Measurements from ENCODE around the gene PGAP6.
"Not testable (repeated sequence)": the region's sequence is repeated elsewhere in the genome, so short reads cannot be mapped to it uniquely, and the experiment has no call there.

The PGAP6 gene

DNA sequence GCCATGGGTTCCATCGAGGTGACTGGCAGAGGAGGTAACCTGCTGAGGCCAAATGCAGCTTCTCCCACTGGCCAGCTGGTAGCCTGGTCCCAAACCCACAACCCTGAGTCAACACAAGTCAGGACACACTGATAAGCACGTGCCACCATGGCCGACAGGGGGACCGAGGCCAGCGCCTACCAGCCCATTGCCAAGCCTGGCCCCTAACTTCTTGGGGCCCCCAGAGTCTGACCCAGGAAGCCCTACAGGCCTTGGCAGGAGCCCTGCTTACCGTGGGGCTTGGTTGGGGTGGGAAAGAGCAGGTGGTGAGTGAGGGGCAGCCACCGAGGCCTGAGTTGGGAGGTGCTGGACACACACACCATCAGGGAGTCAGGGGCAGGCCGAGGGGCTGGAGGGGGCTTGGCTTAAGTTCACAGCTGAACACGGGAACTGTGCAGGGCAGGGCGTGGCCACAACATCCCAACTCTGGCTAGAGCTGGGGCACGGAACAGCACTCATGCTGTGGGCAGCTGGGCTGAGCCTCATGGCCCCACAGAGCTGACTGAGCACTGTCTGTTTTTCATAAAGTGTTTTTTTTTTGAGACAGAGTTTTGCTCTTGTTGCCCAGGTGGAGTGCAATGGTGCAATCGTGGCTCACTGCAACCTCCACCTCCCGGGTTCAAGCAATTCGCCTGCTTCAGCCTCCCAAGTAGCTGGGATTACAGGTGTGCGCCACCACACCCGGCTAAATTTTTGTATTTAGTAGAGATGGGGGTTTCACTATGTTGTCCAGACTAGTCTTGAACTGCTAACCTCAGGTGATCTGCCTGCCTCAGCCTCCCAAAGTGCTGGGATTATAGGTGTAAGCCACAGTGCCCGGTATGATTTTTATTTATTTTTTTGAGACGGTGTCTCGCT lies 16.9 kb downstream of the PGAP6 start:
- no peak for DNase-seq (ENCODE audit: low read depth)

GRCh38 chr16:363766-364490 lies 17.9 kb downstream of the PGAP6 start:
- DNase-seq (ENCODE audit: low read depth), result no peak

- no peak for DNase-seq (ENCODE audit: low read depth)
These were observed 18.5 kb downstream of the PGAP6 start for GRCh38 chr16:363110-363765.

- DNase-seq (ENCODE audit: low read depth), result not testable (repeated sequence)
These were observed 19.1 kb downstream of the PGAP6 start for GRCh38 chr16:362702-362999.

GRCh38 chr16:361872-362701 lies 19.7 kb downstream of the PGAP6 start:
- peak; percentile 85 for DNase-seq (ENCODE audit: low read depth)

DNA sequence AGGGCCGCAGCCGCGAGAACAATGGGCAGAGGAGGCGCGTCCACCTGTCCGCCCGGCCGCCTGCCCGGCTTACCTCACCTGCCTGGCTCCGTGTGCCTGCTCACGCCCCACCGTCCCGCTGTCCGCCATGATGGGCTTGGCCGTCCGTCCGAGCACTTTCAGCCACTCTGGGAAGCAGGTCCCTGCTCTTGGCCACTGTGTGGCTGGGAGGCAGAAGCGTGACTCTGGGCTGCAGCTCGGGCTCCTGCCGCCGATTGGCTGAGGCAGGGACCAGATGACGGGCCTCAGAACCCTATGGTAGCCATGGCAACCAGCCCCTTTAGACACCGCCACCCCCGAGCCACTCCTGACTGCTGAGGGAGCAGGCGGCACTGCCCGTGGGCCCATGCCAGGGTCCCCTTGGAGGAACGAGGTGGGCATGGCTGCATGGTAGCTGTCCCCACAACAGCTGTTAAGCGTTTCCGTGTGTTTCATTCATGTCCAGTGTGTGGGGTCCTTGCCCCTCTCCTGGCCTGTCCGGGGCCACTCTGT lies 20.4 kb downstream of the PGAP6 start:
- no peak for DNase-seq (ENCODE audit: low read depth)

- no peak for DNase-seq (ENCODE audit: low read depth)
These were observed 21.0 kb downstream of the PGAP6 start for GRCh38 chr16:360698-361336.

GRCh38 chr16:359871-360697 lies 21.7 kb downstream of the PGAP6 start:
- DNase-seq (ENCODE audit: low read depth), result no peak

- DNase-seq (ENCODE audit: low read depth), result no peak
These were observed 22.6 kb downstream of the PGAP6 start for GRCh38 chr16:359067-359763.

DNA sequence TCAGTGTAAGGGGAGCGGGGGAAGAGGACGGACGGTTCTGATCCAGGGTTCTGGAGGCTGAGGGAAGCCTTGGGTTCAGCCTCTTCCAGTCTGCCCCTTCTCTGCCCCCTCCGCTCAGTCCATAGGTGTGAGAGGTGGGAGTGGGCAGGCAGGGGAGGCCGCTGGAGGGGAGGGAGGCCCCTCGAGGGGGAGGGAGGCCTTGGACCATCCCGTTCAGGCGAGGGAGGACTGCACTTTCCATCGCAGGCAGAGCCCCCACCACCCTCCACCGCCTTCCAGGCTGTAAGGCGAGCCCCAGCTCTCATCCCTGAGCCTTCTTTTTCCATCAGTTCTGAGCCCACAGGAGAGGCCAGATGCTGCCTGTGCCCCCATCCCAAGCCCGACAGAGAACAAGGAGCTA lies 25.0 kb downstream of the PGAP6 start:
- DNase-seq (ENCODE audit: low read depth), result no peak

- no peak for DNase-seq (ENCODE audit: low read depth)
These were observed 26.8 kb downstream of the PGAP6 start for GRCh38 chr16:354971-355461.

- no peak for DNase-seq (ENCODE audit: low read depth)
These were observed 27.4 kb downstream of the PGAP6 start for GRCh38 chr16:354291-354881.

GRCh38 chr16:353404-354290 lies 28.1 kb downstream of the PGAP6 start:
- DNase-seq (ENCODE audit: low read depth), result no peak

DNA sequence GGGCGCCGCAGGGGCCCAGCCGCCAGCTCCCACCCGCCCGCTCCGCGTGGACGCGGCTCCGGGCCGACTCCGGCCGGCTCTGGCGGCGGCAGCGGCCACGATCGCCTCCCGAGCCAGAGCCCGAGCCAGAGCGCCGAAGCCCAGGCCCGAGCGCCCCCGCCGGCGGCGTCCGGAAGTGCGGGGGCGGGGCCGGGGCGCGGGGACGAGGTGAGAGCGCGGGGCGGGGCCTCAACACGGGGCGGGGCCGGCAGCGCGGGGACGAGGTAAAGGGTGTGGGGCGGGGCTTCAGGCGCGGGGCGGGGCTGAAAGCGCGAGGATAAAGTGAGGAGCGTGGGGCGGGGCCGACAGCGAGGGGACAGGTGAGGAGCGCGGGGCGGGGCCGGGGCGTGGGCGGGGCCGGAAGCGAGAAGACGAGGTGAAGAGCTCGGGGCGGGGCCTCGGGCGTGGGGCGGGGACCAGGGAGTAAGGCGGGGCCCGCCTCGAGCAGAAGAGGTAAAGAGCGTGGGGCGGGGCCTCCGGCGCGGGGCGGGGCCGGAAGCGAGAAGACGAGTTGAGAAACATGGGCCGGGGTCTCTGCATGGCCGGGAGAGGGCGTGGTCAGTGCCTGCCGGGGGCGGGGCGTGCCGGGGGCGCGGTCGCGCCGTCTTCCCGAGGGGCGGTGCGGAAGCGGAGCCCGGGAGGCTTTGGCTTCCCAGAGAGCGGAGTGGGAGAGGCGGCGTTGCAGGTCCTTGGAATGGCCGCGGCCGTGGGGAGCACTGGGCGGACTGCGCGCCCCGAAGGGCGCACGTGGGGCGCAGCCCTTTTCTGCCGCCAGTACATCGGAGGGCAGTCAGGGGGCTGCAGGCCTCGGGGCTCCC lies 29.0 kb downstream of the PGAP6 start, which contains the start of gene AXIN1:
AXIN1 (minus strand) TSS at position 177 of the 857 bp plus-strand sequence. CDS start 5,698 bp downstream, outside the sequence.
- peak; percentile 95 for DNase-seq (ENCODE audit: low read depth)

DNA sequence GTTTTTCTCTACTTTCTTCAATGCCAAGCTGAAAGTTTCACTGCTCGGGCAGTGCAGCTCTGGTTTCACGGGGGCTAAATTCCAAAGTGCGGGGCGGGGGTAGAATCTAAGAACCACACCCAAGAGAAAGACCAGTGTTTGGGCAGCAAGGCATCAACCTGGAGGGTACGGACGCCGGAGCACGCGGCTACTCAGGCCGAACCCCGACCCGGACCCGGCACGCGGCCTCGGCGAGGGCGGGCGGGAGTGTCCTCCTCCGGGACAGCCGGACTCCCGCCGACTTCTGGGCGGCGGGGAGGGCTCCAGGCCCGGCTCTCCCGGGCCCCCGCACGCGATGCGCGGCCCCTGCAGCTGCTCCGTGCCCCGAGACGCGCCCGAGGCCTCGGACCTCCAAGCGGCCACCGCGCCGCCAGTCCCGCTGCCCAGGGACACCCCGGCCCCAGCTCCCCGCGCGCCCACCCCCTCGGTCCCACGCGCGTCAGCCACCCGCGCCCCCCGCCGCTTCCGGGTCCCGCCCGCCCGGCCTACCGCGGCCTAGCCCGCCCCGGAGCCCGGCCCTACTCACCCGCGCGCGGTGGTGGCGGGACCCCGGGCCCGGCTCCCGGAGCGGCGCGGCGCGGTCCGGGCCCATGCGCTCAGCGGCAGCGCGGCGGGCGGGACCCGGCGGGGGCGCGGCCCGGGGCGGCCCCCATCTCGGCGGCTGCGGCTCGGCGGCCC lies 29.8 kb downstream of the PGAP6 start:
- peak; percentile 31 for DNase-seq (ENCODE audit: low read depth)

- DNase-seq (ENCODE audit: low read depth), result no peak
These were observed 31.6 kb downstream of the PGAP6 start for GRCh38 chr16:350203-350602.

All from ELR (cell line).